Activated CD4-positive, CD25-positive, alpha-beta regulatory T cell treated with anti-CD3 and anti-CD28 coated beads, Interleukin-2, amount 50 U/mL, for 72 hours (primary cell): ENCODE data around the gene ALG12.
A peak's percentile ranks its signal among the peaks of the same experiment; 100 is the strongest.
"Not testable (repeated sequence)": the region's sequence is repeated elsewhere in the genome, so short reads cannot be mapped to it uniquely, and the experiment has no call there.

Experiments
- DNase-seq: peaks from one replicate; pipeline ENCODE4 v3.0.0; 2021

The ALG12 gene

DNA sequence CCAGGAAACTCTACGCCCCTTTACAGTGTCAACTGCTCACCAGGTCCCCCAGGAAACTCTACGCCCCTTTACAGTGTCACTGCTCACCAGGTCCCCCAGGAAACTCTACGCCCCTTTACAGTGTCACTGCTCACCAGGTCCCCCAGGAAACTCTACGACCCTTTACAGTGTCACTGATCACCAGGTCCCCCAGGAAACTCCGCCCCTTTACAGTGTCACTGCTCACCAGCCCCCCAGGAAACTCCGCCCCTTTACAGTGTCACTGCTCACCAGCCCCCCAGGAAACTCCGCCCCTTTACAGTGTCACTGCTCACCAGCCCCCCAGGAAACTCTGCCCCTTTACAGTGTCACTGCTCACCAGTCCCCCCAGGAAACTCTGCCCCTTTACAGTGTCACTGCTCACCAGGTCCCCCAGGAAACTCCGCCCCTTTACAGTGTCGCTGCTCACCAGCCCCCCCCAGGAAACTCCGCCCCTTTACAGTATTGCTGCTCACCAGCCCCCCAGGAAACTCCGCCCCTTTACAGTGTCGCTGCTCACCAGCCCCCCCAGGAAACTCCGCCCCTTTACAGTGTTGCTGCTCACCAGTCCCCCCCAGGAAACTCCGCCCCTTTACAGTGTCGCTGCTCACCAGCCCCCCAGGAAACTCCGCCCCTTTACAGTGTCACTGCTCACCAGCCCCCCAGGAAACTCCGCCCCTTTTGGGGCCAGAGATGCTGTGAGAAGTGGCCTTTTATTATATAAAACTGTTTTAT lies 27.0 kb upstream of the ALG12 start:
- not testable (repeated sequence) for DNase-seq

GRCh38 chr22:49944399-49944891 lies 26.2 kb upstream of the ALG12 start:
- DNase-seq = no peak

DNA sequence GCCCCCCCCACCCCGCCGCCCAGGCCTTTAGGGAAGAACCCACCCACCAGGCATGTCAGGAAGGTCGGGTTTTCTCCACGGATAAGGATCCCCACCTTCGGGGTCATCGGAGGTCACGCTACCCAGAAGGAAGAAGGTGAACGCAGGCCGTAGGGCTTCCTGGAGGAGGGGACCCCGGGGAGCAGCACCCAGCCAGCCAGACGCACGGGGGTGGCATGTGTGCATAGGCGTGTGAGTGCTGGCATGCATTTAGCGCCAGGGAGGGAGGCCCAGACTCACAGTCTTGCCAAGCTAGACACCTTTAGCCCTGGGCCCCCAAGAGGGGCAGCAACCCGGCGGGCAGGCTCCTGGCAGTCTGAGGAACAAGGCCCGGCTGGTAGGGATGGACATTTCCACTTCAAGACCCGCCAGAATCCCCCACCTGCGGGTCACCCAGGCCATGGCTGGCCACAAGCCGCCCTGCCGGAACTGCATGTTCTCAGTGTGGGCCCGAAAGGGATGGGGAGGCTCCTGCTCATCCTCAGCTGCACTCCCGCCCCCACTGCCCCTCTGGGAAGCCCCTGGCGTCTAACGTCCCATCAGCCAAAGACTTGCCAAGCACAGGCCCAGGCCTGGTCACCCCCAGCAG lies 25.6 kb upstream of the ALG12 start:
- no peak for DNase-seq

DNA sequence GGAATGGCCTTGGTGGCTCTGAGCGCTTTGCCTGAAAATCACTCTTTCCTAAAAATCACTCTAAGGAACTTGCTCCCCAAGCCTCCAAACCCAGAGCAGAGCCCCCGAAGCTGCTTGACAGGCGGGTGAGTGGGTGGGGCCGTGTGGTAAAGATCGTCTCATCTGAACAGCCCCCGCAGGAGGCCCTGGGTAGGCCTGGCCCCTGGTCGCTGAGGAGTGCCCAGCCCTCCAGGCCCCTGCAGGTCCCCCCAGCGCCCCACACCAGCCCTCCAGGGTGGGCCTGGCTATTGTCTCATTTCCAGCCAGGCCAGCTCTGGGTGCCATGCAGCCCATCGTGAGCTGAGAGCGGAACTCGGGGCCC lies 25.1 kb upstream of the ALG12 start:
- no peak for DNase-seq

GRCh38 chr22:49942565-49943404 lies 24.5 kb upstream of the ALG12 start:
- no peak for DNase-seq

GRCh38 chr22:49941507-49942316 lies 23.5 kb upstream of the ALG12 start:
- no peak for DNase-seq

DNA sequence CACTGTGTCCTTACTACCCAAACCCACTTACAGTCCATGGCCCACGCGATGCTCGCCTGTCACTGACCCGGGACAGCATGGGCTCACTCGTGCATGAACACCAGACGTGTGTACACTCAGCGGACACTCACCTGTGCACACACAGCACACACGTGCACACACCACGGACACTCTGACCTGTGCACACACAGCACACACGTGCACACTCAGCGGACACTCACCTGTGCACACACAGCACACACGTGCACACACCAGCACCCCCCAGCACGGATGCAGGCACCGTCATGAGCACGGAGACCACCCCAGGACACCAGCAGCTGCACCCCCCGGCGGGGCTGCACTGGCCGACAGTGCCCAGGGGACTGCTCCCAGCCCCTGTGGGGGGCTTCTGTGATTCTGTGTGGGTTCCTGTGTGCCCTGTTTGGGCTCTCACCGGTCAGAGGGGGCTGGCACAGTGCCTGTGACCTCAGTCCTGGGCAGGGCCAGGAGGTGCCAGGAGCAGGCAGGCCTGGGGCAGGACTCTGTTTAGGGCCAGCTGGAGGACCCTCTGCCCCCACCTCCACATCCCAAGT lies 20.4 kb upstream of the ALG12 start:
- DNase-seq = no peak

DNA sequence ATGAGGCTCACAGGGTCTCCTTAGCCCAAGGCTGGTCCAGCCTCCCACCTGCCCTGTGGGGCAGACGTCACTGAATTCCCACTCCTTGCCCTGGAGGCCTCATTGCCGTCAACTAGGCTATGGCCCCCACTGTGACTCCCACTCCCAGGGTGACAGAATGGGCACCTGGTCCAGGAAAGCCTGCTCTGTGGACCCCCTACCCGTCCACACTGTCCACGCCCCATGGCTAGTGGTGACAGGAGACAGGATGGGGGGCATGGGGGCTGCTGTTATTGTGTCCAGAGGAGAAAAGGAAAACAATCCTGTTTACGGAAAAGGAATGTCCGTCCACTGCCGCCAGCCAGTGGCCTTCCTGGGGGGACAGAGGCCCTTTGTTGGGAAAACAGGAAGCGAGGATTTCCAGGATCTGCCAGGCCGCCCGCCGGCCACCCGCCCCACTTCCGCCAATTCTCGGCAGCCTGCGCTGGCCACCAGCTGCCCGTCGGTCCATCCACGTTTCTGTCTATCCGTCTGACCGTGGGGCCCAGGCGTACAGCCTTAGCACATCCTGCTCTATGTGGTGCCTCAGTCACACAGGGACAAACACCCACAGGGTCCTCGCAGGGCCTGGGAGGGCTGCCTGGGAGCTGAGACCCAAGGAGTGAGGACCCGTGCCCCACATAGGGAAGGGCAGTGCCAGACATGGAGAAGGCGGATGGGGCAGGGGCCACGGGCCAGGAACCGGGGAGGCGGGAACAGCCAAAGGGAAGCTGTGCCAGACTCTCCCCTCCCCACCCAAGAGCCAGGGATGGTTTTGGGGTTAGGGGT lies 19.7 kb upstream of the ALG12 start:
- DNase-seq = no peak

- no peak for DNase-seq
Measured at GRCh38 chr22:49936973-49937757, 18.9 kb upstream of the ALG12 start.

DNA sequence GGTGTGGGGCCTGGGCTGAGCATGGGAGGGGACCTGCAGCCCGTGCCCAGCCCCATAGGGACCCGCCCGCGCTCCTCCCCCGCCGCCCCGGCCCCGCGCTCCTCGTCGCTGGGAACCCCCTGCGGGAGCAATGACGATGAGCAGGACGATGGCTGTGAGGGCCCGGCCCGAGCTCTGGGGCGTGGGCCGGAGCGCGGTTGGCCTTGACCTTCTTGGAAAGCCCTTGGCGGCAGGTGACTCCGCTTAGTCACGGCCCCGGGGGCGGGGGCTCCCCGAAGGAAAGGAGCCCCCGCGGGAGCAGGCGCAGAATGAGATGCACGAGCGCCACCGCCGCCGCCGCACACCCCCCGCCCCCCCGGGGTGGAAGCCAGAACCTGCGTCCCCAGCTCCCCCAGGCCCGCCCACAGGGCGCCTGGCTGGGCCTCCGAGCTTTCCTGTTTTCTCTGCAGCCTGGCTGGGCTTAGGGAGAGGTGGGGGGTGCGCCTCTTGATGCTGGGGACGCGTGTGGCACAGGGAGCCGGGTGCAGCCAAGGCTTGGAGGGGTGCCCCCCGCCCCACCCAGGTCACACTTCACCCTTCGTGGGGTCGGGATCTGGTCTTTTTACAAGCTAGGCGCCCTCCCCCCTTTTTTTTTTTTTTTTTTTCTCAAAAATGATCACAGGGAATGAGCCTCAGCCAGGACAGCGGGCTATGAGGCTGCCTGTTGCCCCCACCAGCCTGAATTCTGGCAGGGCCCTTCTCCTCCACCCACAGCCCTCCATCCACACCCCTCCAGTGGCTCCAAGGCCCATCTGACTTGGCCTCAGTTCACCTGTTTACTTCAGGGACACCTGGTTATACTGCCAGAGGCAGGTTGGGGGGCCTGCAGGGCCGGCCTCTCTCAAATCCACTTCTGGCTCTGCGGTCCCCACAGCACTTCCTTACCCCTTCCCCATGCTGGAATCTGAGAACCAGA lies 18.1 kb upstream of the ALG12 start:
- peak; percentile 95 for DNase-seq

GRCh38 chr22:49935561-49935960 lies 17.3 kb upstream of the ALG12 start:
- no peak for DNase-seq

DNA sequence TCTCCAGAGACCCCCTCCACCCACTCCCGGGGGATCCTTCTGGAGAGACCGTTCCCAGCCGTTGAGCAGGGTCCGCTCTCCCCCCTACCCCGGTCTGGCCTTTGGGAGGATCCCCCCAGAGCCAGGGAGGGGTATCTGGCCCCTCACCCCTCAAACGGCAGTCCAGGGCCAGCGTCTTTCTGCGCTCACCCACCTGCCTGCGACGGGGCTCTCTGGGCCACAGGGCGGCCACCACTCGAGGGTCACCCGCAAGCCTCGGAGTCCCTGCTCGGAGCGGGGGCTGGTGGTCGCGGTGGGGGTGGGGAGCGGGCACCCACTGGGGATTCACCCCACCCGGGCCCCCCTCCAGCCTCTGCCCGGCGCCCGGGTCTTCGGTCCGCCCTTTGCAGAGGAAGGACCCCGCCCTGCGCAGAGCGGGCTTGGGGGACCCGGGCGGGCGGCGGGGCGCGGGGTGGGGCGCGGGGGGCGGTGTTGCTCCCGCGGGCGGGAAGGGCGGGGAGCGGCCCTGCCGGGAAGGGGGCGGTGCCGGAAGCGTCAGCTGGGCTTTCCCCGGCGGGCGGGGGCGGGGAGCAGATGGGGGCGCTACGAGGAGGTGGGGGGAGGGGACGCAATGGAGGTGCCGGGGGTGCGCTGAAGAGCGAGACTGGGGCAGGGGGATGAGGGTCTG lies 16.8 kb upstream of the ALG12 start:
- DNase-seq = peak; percentile 81

DNA sequence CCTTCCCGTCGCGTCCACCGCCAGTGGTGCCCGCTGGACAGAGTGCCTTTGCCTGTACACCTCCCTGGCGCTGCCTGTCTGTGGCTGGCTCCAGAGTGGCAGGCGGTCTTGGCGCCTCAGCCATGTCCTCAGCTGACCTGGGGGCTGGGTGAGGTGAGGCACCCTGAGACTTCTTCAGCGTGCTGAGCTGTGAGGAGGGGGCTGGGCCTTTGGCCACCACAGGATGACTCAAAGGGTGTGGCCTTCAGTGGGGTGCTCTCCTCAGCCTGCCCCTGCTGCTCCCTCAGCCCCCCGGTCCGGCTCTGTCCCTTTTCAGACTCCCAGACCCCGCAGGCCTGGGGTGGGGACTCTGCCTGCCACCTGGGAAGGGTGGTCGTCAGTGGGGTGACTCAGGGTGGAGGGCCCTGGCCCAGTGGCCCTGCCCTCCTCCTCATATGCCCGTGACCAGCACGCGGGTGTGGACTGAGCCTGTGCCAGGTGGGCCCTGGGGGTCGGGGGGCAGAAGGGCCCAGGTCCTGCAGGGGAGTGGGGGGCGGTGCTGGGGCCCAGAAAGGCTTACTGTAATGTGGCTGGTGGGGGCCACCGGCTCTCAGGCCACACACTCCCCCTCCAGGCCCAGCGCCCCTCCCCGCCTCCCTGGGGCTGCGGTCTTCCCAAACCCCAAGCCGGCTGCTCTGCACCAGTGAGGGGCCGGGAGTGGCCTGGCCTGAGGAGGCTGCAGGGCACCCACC lies 16.1 kb upstream of the ALG12 start:
- DNase-seq = peak; percentile 49

DNA sequence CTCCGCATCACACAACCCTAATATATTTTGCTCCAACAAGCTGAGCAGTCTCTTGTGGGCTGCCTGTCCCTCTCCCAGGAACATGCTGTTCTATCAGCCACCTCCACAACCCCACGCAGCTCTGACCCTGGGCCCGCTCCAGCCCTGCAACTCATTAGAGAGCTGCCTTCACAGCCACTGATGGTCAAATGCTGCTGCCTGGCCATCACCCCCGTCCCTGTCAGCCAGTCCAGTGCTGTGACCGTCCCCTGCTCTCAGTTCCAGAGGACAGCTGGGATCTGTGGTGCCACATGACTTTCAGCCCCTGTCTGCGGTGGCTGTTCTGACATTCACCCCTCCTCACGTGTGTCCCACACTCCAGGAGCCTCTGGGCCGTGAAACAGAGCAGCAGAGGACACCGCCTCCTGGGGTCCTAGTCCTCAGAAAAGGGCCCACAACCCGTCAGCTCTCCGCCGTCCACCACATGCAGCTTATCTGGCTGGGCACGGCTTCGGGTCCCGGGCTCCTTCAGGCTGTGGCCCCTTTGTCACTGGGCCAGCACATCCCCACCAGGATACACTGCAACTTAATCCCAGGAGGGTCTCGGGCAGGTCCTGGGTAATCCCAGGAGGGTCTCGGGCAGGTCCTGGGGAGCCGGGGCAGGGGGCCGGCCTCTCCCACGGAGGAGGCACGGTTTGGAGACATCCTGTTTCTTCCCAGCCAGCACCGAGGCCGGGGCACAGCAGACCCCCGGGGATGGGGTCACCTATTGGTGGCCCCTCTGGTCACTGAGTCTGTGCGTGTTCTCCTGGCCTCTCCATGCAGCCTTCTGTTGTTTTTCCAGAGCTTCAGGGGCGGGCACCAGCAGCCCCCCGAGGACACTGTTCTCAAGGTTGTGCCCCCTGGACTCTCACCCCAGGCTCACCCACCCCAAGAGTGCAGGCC lies 15.3 kb upstream of the ALG12 start:
- no peak for DNase-seq

DNA sequence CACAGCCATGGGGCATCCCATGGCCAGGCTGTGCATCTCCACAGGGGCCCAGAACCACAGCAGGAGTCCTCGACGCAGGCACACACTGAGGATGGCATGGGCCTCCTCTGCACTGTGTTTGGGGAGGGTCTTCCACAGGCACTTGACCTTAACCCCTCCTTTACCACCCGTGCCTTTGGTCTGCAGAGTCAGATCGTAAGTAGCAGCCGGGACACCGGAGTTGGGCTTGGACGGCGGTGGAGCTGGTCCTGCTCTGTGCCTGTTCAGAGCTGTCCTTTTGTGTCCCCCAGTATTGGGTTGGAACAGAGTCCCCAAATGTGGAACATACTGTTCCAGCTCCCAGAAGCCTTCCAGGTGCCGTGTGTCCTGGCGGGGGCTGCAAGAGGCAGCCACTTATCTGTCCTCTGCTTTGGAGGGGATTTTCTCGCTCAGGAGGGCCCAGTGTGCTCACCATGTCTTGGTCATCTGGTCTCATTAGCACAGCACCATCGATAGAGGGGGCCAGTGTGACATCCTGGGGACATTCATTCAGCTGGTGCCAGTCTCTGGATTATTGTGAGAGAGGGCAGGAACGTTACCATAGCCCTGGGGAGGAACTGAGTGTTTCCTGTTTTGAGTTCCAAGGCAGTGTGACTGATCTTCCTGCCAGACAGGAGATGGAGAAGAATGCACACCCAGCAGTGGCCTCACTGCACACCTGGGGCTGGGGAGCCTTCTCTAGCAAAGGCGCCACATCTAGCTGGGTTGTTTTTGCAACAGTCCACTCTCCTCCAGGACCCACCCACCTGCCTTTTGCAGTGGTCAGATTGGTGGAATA lies 12.6 kb upstream of the ALG12 start:
- DNase-seq = no peak

DNA sequence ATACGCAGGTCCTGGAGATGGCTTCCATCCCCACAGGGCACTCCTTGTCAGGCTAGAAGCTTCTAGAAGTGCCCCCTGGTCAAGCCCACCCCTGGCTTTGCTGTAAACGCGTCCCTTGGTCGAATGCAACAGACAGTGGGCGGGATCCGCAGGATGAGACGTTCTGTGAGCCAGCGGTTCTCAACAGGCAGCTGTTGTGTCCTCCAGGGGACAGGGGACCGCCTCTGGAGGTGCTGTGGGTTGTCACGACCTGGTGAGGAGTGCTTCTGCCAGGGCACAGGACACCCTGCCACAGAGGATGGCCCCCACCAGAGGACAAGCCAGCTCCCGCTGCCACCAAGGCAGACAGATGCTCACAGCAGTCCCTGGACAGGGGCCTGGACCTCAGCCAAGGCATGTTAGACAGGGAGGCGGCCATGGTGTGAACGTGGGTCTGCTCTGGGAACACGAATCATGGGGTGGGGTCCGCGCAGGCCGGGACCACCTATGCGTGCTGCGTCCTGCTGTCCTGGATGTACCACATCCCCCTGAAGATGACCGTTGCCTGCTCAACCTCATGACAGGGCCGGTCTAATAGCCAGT lies 11.8 kb upstream of the ALG12 start:
- DNase-seq = no peak
